ENCODE measurements around the gene PARP14.

PARP14 gene

GRCh38 chr3:122727294-122727693 lies 46.7 kb downstream of the PARP14 start:
- Histone ChIP-seq H3K4me1 (ENCODE audit: low read length) (no peaks in the 10 kb centered on the region), H3K27me3 (replicated peaks; ENCODE audit: insufficient read depth, low read length) (no peaks in the 10 kb centered on the region), H3K4me3 (ENCODE audit: low read length) (no peak overlapping the region), H4K20me1 (ENCODE audit: insufficient read depth, low read length) (no peaks in the 10 kb centered on the region), H3K9me3 (replicated peaks; ENCODE audit: insufficient read depth, low read length) (no peaks in the 10 kb centered on the region), H3K4me2 (ENCODE audit: low read depth, low read length) (no peak overlapping the region), H3F3A (ENCODE audit: insufficient read depth, low read length) (no peaks in the 10 kb centered on the region), H3K9me2 (replicated peaks; ENCODE audit: insufficient read depth, low read length) (no peaks in the 10 kb centered on the region), H3K27ac (ENCODE audit: low read length) (no peak overlapping the region), H3K9ac (ENCODE audit: low read length) (no peak overlapping the region), H3K79me2 (ENCODE audit: low read length) (no peaks in the 10 kb centered on the region), H3K36me3 (replicated peaks; ENCODE audit: insufficient read depth, low read length) (no peaks in the 10 kb centered on the region), H2AFZ (ENCODE audit: low read length) (no peak overlapping the region)
- no peak for TF ChIP-seq EZH2 (optimal IDR thresholded peaks at IDR 0.05; ENCODE audit: low read depth, low read length)
- DNase-seq = no peak

GRCh38 chr3:122727766-122728165 lies 47.1 kb downstream of the PARP14 start:
- TF ChIP-seq EZH2phosphoT487 (IDR thresholded peaks at IDR 0.05; ENCODE audit: low read length) = no peak
- TF ChIP-seq, protein P1, sequence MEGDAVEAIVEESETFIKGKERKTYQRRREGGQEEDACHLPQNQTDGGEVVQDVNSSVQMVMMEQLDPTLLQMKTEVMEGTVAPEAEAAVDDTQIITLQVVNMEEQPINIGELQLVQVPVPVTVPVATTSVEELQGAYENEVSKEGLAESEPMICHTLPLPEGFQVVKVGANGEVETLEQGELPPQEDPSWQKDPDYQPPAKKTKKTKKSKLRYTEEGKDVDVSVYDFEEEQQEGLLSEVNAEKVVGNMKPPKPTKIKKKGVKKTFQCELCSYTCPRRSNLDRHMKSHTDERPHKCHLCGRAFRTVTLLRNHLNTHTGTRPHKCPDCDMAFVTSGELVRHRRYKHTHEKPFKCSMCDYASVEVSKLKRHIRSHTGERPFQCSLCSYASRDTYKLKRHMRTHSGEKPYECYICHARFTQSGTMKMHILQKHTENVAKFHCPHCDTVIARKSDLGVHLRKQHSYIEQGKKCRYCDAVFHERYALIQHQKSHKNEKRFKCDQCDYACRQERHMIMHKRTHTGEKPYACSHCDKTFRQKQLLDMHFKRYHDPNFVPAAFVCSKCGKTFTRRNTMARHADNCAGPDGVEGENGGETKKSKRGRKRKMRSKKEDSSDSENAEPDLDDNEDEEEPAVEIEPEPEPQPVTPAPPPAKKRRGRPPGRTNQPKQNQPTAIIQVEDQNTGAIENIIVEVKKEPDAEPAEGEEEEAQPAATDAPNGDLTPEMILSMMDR (IDR thresholded peaks at IDR 0.05; ENCODE audit: low read length) = no peak
- no peak for TF ChIP-seq EZH2 (optimal IDR thresholded peaks at IDR 0.05; ENCODE audit: low read depth, low read length)
- Histone ChIP-seq H3K79me2 (ENCODE audit: low read length) (no peaks in the 10 kb centered on the region), H2AFZ (ENCODE audit: low read length) (no peak overlapping the region), H3K36me3 (replicated peaks; ENCODE audit: insufficient read depth, low read length) (no peaks in the 10 kb centered on the region), H3K27me3 (replicated peaks; ENCODE audit: insufficient read depth, low read length) (no peaks in the 10 kb centered on the region), H3K9me2 (replicated peaks; ENCODE audit: insufficient read depth, low read length) (no peaks in the 10 kb centered on the region), H3K9ac (ENCODE audit: low read length) (no peak overlapping the region), H3F3A (ENCODE audit: insufficient read depth, low read length) (no peaks in the 10 kb centered on the region), H3K4me2 (ENCODE audit: low read depth, low read length) (no peak overlapping the region), H3K27ac (ENCODE audit: low read length) (no peak overlapping the region), H3K9me3 (replicated peaks; ENCODE audit: insufficient read depth, low read length) (no peaks in the 10 kb centered on the region), H3K4me1 (ENCODE audit: low read length) (no peaks in the 10 kb centered on the region), H4K20me1 (ENCODE audit: insufficient read depth, low read length) (no peaks in the 10 kb centered on the region), H3K4me3 (ENCODE audit: low read length) (no peak overlapping the region)
- DNase-seq = no peak

GRCh38 chr3:122728186-122728585 lies 47.5 kb downstream of the PARP14 start:
- H3K9me2 ChIP-seq (replicated peaks; ENCODE audit: insufficient read depth, low read length) = no peaks in the 10 kb centered on the region
- no peak overlapping the region for H3K4me3 ChIP-seq (ENCODE audit: low read length)
- no peaks in the 10 kb centered on the region for H3K27me3 ChIP-seq (replicated peaks; ENCODE audit: insufficient read depth, low read length)
- H3K4me1 ChIP-seq (ENCODE audit: low read length) = no peaks in the 10 kb centered on the region
- no peak overlapping the region for H3K9ac ChIP-seq (ENCODE audit: low read length)
- H3F3A ChIP-seq (ENCODE audit: insufficient read depth, low read length) = no peaks in the 10 kb centered on the region
- no peaks in the 10 kb centered on the region for H4K20me1 ChIP-seq (ENCODE audit: insufficient read depth, low read length)
- H3K79me2 ChIP-seq (ENCODE audit: low read length) = no peaks in the 10 kb centered on the region
- H3K36me3 ChIP-seq (replicated peaks; ENCODE audit: insufficient read depth, low read length) = no peaks in the 10 kb centered on the region
- no peak overlapping the region for H3K4me2 ChIP-seq (ENCODE audit: low read depth, low read length)
- H3K9me3 ChIP-seq (replicated peaks; ENCODE audit: insufficient read depth, low read length) = no peaks in the 10 kb centered on the region
- no peak overlapping the region for H2AFZ ChIP-seq (ENCODE audit: low read length)
- TF ChIP-seq EZH2phosphoT487 (IDR thresholded peaks at IDR 0.05; ENCODE audit: low read length) (no peak), EZH2 (optimal IDR thresholded peaks at IDR 0.05; ENCODE audit: low read depth, low read length) (no peak)
- TF ChIP-seq, protein P1 (IDR thresholded peaks at IDR 0.05; ENCODE audit: low read length) = no peak
- no peak for DNase-seq
- H3K27ac ChIP-seq (ENCODE audit: low read length) = no peak overlapping the region

GRCh38 chr3:122728756-122729514 lies 48.3 kb downstream of the PARP14 start:
- H3K79me2 ChIP-seq (ENCODE audit: low read length) = no peaks in the 10 kb centered on the region
- no peaks in the 10 kb centered on the region for H3K36me3 ChIP-seq (replicated peaks; ENCODE audit: insufficient read depth, low read length)
- H4K20me1 ChIP-seq (ENCODE audit: insufficient read depth, low read length) = no peaks in the 10 kb centered on the region
- no peaks in the 10 kb centered on the region for H3K9me3 ChIP-seq (replicated peaks; ENCODE audit: insufficient read depth, low read length)
- H3K4me3 ChIP-seq (ENCODE audit: low read length) = no peak overlapping the region
- H3K9ac ChIP-seq (ENCODE audit: low read length) = no peak overlapping the region
- H3K27ac ChIP-seq (ENCODE audit: low read length) = no peak overlapping the region
- H2AFZ ChIP-seq (ENCODE audit: low read length) = no peak overlapping the region
- no peaks in the 10 kb centered on the region for H3K9me2 ChIP-seq (replicated peaks; ENCODE audit: insufficient read depth, low read length)
- TF ChIP-seq, protein P1 (IDR thresholded peaks at IDR 0.05; ENCODE audit: low read length) = no peak
- TF ChIP-seq EZH2 (optimal IDR thresholded peaks at IDR 0.05; ENCODE audit: low read depth, low read length) (no peak), EZH2phosphoT487 (IDR thresholded peaks at IDR 0.05; ENCODE audit: low read length) (no peak)
- DNase-seq = no peak
- H3K4me2 ChIP-seq (ENCODE audit: low read depth, low read length) = no peak overlapping the region
- no peaks in the 10 kb centered on the region for H3K27me3 ChIP-seq (replicated peaks; ENCODE audit: insufficient read depth, low read length)
- H3K4me1 ChIP-seq (ENCODE audit: low read length) = no peaks in the 10 kb centered on the region
- H3F3A ChIP-seq (ENCODE audit: insufficient read depth, low read length) = no peaks in the 10 kb centered on the region
